Right atrium auricular region (tissue), 2 donors: ENCODE results near the gene NEUROD1. TPM values are rescaled to one million over a fixed set of nuclear protein-coding genes. Genes with fewer than 3 reads are reported as not detected.
"Not testable (repeated sequence)": the region's sequence is repeated elsewhere in the genome, so short reads cannot be mapped to it uniquely, and the experiment has no call there.

Experiments used
- DNase-seq: peaks from one replicate; pipeline ENCODE4 v3.0.0-alpha.2; 2019; ENCODE audit warnings: low spot score
- H3K27ac ChIP-seq, 2 donors: fragments of 200-600 bp; sonication (generic); 1 replicate in 1 of 2; 2 replicates in 1 of 2; pipeline ENCODE4 v1.5.1; 2016 to 2019
- H3K27me3 ChIP-seq, 2 donors: fragments of 200-600 bp; sonication (generic); one replicate each; pipeline versions ENCODE4 v1.5.1 to v1.6.0; 2017 to 2019
- H3K36me3 ChIP-seq: fragments of 200-600 bp; sonication (generic); one replicate; pipeline ENCODE4 v1.5.1; 2016
- H3K4me1 ChIP-seq, 2 donors: fragments of 200-600 bp; sonication (generic); one replicate each; pipeline versions ENCODE4 v1.5.1 to v1.6.0; 2017 to 2019
- H3K4me3 ChIP-seq, 2 donors: fragments of 200-600 bp; sonication (generic); 1 replicate in 1 of 2; 2 replicates in 1 of 2; pipeline ENCODE4 v1.5.1; 2017 to 2019; ENCODE audit warnings: mild to moderate bottlenecking in 1 of 2, moderate library complexity in 1 of 2
- H3K9me3 ChIP-seq, 2 donors: fragments of 200-600 bp; sonication (generic); one replicate each; pipeline ENCODE4 v1.5.1; 2019
- CTCF ChIP-seq, 2 donors: fragments of 200-600 bp; sonication (generic); IDR thresholded peaks; one replicate each; pipeline ENCODE4 v1.5.1; 2019; ENCODE audit warnings: antibody characterized with exemption in 2 of 2
- total RNA-seq, 2 donors: library from RNA; depleted of rRNA; stranded (reverse); fragments of >200 nt; gene quantifications; one replicate each; pipeline ENCODE4 v1.1.0, GENCODE V29; 2016

NEUROD1 gene
- total RNA-seq: not detected

- Histone ChIP-seq H3K4me3 (peak within 1 kb of the TSS in 1 of 2 donors; percentile 17), H3K27me3 (peaks cover 33 to 60% of the 10 kb centered on the region in 2 donors), H3K9me3 (no peaks in the 10 kb centered on the region), H3K36me3 (no peaks in the 10 kb centered on the region), H3K4me1 (peaks cover 0 to 29% of the 10 kb centered on the region in 2 donors), H3K27ac (no peak within 1 kb of the TSS)
- DNase-seq: no peak
- TF ChIP-seq CTCF (IDR thresholded peaks at IDR 0.05): no peak
Measured at GRCh38 chr2:181680055-181680936, at the start of gene NEUROD1. Gene NEUROD1, minus strand, starts transcription at chr2:181680517. Its CDS starts 1,657 bp downstream, at chr2:181678860.

- H3K36me3 ChIP-seq: no peaks in the 10 kb centered on the region
- no peak for DNase-seq
- no peaks in the 10 kb centered on the region for H3K27me3 ChIP-seq
- peaks cover 0 to 6% of the 10 kb centered on the region in 2 donors for H3K9me3 ChIP-seq
- H3K4me3 ChIP-seq: no peak overlapping the region
- no peaks in the 10 kb centered on the region for H3K4me1 ChIP-seq
- no peak overlapping the region for H3K27ac ChIP-seq
- TF ChIP-seq CTCF (IDR thresholded peaks at IDR 0.05): no peak
Measured at GRCh38 chr2:181725476-181725875, 45.2 kb upstream of the NEUROD1 start.

GRCh38 chr2:181724662-181725061, 44.3 kb upstream of the NEUROD1 start:
- TF ChIP-seq CTCF (IDR thresholded peaks at IDR 0.05): no peak
- H3K9me3 ChIP-seq: peaks cover 0 to 6% of the 10 kb centered on the region in 2 donors
- H3K36me3 ChIP-seq: no peaks in the 10 kb centered on the region
- no peak for DNase-seq
- no peaks in the 10 kb centered on the region for H3K27me3 ChIP-seq
- H3K4me3 ChIP-seq: no peak overlapping the region
- H3K27ac ChIP-seq: no peak overlapping the region
- no peaks in the 10 kb centered on the region for H3K4me1 ChIP-seq

GRCh38 chr2:181723731-181724130, 43.4 kb upstream of the NEUROD1 start:
- no peak for TF ChIP-seq CTCF (IDR thresholded peaks at IDR 0.05)
- H3K36me3 ChIP-seq: no peaks in the 10 kb centered on the region

GRCh38 chr2:181715033-181715630, 34.8 kb upstream of the NEUROD1 start:
- Histone ChIP-seq H3K27me3 (no peaks in the 10 kb centered on the region), H3K9me3 (no peaks in the 10 kb centered on the region), H3K27ac (no peak overlapping the region), H3K4me1 (no peaks in the 10 kb centered on the region), H3K36me3 (no peaks in the 10 kb centered on the region), H3K4me3 (no peak overlapping the region)
- DNase-seq: peak; percentile 65
- TF ChIP-seq CTCF (IDR thresholded peaks at IDR 0.05): peak; percentile 43 to 71

More at GRCh38 chr2:181723731-181724130, 43.4 kb upstream of the NEUROD1 start:
- Histone ChIP-seq H3K4me1 (no peaks in the 10 kb centered on the region), H3K9me3 (peaks cover 0 to 6% of the 10 kb centered on the region in 2 donors), H3K4me3 (no peak overlapping the region), H3K27ac (no peak overlapping the region), H3K27me3 (no peaks in the 10 kb centered on the region)
- no peak for DNase-seq

- not testable (repeated sequence) for DNase-seq, H3K4me3 ChIP-seq
Measured at GRCh38 chr2:181711051-181711450, 30.7 kb upstream of the NEUROD1 start.

GRCh38 chr2:181702519-181702918, 22.2 kb upstream of the NEUROD1 start:
- H3K36me3 ChIP-seq, H3K27me3 ChIP-seq, H3K9me3 ChIP-seq, DNase-seq, H3K4me1 ChIP-seq, H3K27ac ChIP-seq, H3K4me3 ChIP-seq: not testable (repeated sequence)

More at GRCh38 chr2:181711051-181711450, 30.7 kb upstream of the NEUROD1 start:
- H3K9me3 ChIP-seq, H3K27ac ChIP-seq, H3K27me3 ChIP-seq, H3K36me3 ChIP-seq, H3K4me1 ChIP-seq: not testable (repeated sequence)
